Measurements from ENCODE around the gene YAF2.

The YAF2 gene

GRCh38 chr12:42238240-42239140 is at the start of gene YAF2:
YAF2 (minus strand) TSS chr12:42238248; CDS start chr12:42238180, 68 bp downstream.
- peak; percentile 80 for DNase-seq

DNA sequence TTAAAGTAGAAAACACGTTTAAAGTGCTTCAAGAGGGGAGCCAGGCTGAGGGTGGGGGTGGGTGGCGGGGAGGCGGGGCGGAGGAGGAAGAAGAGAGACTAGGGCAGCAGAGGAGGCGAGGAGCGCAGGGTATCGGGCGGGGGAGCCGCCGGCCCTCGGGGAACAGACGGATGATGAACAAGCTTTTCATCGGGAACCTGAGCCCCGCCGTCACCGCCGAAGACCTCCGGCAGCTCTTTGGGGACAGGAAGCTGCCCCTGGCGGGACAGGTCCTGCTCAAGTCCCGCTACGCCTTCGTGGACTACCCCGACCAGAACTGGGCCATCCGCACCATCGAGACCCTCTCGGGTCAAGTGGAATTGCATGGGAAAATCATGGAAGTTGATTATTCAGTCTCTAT is 48.7 kb upstream of the YAF2 start:
- DNase-seq: no peak

DNA sequence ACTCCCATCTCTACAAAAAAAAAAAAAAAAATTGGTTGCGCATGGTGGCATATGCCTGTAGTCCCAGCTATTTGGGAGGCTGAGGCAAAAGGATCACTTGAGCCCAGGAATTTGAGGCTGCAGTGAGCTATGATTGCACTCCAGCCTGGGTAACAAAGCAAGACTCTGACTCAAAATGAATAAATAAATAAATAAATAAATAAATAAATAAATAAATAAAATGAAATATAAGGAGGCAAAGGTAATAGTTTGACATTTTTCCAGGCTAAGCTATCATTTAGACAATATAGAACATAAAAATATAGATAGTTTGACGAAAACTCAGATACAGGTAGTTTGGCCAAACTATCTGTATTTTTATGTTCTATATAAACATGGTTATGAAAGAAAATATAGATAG is 47.4 kb upstream of the YAF2 start:
- no peak for DNase-seq

DNA sequence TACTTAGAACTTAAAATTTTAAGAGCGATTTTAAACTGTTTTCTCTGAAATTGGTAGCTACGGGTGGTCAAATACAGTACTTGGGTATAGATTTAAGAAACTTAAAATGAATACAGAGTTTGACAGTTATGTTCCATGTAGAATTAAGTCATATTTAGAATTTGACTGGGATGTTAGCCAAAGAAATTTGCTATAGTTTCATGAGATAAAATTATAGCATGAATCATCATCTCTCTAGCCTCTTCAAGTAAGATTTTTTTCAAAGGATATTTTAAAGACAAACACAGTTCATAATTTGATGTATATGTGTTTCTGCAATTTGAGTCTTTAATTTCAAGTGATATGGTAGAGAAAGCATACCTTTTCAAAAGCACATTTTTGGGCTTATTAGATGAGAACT is 46.8 kb upstream of the YAF2 start:
- DNase-seq: no peak

GRCh38 chr12:42284157-42284556 is 46.1 kb upstream of the YAF2 start:
- no peak for DNase-seq

DNA sequence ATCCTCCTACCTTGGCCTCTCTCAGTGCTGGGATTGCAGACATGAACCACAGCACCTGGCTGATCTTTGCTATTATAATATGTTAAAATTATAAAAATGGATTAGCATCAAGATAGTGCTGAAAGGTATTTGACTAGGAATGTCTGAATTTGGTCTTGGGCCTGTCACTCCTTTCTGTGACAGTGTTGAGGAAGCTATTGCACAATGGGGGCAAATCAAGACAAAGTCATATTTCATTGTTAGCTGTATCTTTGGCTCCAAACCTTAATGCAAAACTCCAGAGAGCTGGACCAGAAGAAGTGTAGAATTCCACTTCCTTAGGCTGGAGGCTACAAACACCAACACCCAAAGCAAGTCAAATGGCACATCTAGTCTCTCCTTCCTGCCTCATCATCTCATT is 45.7 kb upstream of the YAF2 start:
- no peak for DNase-seq

GRCh38 chr12:42282294-42282693 is 44.2 kb upstream of the YAF2 start:
- no peak for DNase-seq

GRCh38 chr12:42281844-42282243 is 43.8 kb upstream of the YAF2 start:
- DNase-seq: no peak

DNA sequence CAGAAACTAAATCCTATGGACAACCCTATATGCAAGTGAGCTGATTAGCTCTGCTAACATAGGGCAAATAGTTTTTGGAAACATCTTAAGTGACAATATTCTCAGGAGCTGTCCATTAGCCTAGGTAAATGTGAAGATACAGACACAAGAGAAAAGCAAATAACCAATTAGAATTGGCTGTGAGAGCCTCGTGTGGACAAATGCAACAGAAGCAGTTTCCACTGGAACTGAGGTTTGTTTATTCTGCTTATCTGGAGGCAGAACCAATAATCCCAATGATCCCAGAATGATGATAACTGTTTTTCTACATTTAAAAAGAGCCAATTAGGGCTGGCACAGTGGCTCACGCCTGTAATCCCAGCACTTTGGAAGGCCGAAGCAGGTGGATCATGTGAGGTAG is 43.2 kb upstream of the YAF2 start:
- no peak for DNase-seq

DNA sequence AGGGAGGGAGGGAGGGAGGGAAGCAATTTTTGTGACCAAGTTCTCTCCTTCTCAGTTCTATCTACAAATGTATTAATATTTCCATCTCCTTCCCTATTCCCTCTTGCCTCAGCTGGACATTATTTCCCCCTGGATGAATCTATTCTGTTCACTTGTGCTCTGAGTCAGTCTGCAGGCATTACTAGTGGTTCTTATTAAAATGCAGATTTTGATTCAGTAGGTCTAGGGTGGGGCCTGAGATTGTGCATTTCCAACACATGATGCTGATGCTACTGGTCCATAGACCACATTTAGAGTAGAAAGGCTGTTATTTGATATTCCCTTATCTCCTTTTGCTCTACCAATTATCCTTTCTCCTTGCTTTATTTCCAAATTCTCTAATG is 40.1 kb upstream of the YAF2 start:
- DNase-seq: no peak

GRCh38 chr12:42277396-42278127 is 39.5 kb upstream of the YAF2 start:
- no peak for DNase-seq

GRCh38 chr12:42275499-42275898 is 37.5 kb upstream of the YAF2 start:
- no peak for DNase-seq

GRCh38 chr12:42273706-42274105 is 35.7 kb upstream of the YAF2 start:
- no peak for DNase-seq

- no peak for DNase-seq
Observed at GRCh38 chr12:42270596-42270995, 32.5 kb upstream of the YAF2 start.

GRCh38 chr12:42267413-42268190 is 29.6 kb upstream of the YAF2 start:
- no peak for DNase-seq

DNA sequence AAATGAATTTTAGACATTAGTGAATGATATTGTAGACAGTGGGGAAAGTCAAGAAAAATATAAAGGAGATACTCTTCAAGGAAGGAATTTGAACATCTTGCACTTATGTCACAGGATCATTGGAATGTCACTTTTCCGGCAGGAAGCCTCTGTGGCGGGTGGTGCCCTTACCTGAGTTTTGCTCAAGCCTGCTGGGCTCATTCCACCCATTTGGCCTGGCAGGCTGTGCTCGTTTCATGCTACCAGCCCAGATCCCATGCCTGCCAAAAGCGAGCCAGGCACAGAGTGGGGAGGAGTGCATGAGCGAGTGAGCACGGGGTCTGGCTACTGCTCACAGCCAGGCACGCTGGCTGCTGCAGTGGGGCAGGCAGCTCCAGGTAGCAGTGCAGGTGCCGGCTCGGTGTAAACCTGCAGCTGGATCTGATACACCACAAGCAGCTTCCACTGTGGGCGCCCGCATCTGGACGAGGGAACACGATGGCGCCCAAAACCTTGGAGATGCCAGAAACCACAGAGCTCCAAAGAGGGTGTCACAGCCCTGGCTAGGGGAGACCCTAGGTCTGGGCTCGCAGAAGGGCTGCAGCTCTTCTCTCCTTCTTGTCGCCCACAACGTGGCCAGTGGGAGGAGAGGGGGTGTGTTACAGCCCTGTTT is 28.7 kb upstream of the YAF2 start:
- DNase-seq: no peak

DNA sequence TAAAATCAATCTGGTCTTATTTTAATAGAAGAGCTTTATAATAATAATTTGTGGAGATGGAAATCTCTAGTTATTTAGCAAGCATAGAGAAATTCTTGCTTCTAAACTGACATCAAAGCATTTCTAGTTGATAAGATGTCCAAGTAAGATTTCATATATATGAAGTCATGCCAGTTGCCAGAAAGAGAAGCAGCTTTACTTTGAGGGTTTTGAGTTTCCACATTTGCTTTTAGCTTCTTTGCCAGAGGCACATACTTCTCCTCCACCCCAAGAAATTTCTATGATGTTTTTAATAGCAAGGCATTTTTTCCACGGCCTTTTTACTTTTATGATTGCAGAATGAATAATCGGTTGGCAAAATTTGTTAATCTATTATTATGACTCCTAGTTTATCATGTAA is 24.2 kb upstream of the YAF2 start:
- DNase-seq: no peak

DNA sequence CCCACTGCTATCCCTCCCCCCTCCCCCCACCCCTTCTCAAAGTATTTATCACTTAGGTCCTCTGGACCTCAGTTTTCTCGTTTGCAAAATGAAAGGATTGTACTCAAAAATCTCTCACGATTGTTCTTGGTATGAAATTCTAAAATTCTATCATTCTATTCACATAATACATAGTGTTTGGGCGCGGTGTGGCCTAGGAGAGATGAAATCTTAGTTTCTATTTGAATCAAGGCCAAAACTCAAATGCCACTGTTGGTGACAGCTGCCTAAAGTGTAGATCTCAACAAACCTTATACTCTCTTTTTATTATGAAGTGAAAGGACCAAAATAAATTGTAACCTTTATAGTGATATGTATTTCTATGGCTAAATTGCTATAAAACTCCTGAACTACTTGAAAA is 23.7 kb upstream of the YAF2 start:
- DNase-seq: no peak

- DNase-seq: peak; percentile 22
Observed at GRCh38 chr12:42260518-42260917, 22.5 kb upstream of the YAF2 start.

DNA sequence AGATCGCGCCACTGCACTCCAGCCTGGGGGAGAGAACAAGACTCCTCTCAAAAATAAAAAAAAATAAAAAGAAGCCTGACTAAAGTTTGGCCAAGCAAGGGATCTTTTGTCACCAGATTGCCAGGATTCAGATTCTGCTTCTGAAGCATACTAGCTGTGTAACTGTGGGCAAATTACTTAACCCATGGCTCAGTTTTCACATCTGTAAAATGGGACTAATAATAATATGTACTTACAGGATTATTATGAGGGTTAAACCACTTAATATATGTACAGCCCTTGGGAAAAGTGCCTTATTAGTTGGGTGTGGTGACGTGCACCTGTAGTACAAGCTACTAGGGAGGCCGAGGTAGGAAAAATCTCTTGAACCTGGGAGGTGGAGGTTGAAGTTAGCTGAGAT is 21.7 kb upstream of the YAF2 start:
- no peak for DNase-seq

- no peak for DNase-seq
Observed at GRCh38 chr12:42255866-42256261, 17.8 kb upstream of the YAF2 start.

GRCh38 chr12:42255221-42255865 is 17.3 kb upstream of the YAF2 start:
- no peak for DNase-seq
